ENCODE measurements around the gene PARP12. TPM values are rescaled to one million over a fixed set of nuclear protein-coding genes. Genes with fewer than 3 reads are reported as not detected.

The PARP12 gene
- total and polyA plus RNA-seq, 2 of the 13 experiments (the other 11 are each of a cell fraction or from before 2014, with no cell fraction given): 15.5 to 35.2 TPM

- Histone ChIP-seq H3K4me3 (replicated peaks in 1 of 3; ENCODE audit: insufficient read depth in 1 of 3, low read depth in 2 of 3, low read length in 3 of 3) (peak overlapping the region; percentile 33 to 51 (median 38); a peak in 5 of 6 replicates), H3K36me3 (replicated peaks in 1 of 2; ENCODE audit: control insufficient read depth in 1 of 2, insufficient read depth in 2 of 2, low read length in 2 of 2) (no peaks in the 10 kb centered on the region), H3K9me3 (ENCODE audit: low read length) (no peaks in the 10 kb centered on the region), H4K20me1 (ENCODE audit: insufficient read depth, low read length) (no peaks in the 10 kb centered on the region), H3K27ac (ENCODE audit: extremely low read length, insufficient read depth, low read length) (no peak overlapping the region), H3K79me2 (ENCODE audit: insufficient read depth, low read length) (no peaks in the 10 kb centered on the region), H3K4me2 (ENCODE audit: low read depth, low read length) (peak overlapping the region; percentile 48), H3K4me1 (ENCODE audit: insufficient read depth, low read length) (no peaks in the 10 kb centered on the region), H3K27me3 (ENCODE audit: control insufficient read depth in 1 of 2, insufficient read depth in 2 of 2, low read length in 2 of 2) (peaks cover 0 to 8% of the 10 kb centered on the region in 2 experiments; a peak in 1 of 5 replicates), H2AFZ (ENCODE audit: low read length) (peak overlapping the region; percentile 23), H3K9ac (ENCODE audit: insufficient read depth, low read depth, low read length) (peak overlapping the region; percentile 56; the same call in 1 of the 2 replicates)
- DNase-seq (ENCODE audit: low spot score) (peak; percentile 15), FAIRE-seq (no peak), ATAC-seq (peak; percentile 39)
- CTCF ChIA-PET (ENCODE audit: low intra/inter-chr PET ratio, low total read pairs): no interaction called here
- BruUV-seq (replicated peaks): TSS peak; percentile 88
- in situ Hi-C loops (cut with HindIII; ENCODE audit: extremely low pct_ligation_motif_present, low pct_unique_long_range_greater_than_20kb): no loop called here
- POLR2A ChIA-PET: interaction anchor here (0.6 to 0.7 kb wide), 2 partner anchors 10 to 29 kb away, joined by 3 read pairs; no protein-coding TSS in a partner anchor
- WGBS (ENCODE audit: low lambda C conversion rate): 21% methylated on average over 16 of the region's 17 CpGs
- intact Hi-C loops (cut with micrococcal nuclease; ENCODE audit: unreplicated experiment): no loop called here
- TF ChIP-seq CENPT (CRISPR knock-in tag; IDR thresholded peaks at IDR 0.05; ENCODE audit: low read depth) (no peak), ZNF232 (CRISPR knock-in tag; IDR thresholded peaks at IDR 0.05; ENCODE audit: borderline replicate concordance) (no peak), POLR2A (IDR thresholded peaks at IDR 0.05; ENCODE audit: insufficient read depth in 1 of 2, low read depth in 2 of 2, low read length in 2 of 2) (0 out of 4 replicates have a peak, but pooled peaks have one; percentile 35 to 41), KMT2A (CRISPR knock-in tag; IDR thresholded peaks at IDR 0.05) (no peak), THAP11 (CRISPR knock-in tag; IDR thresholded peaks at IDR 0.05) (peak; percentile 14; the same call in 1 of the 2 replicates), PHF8 (CRISPR knock-in tag; IDR thresholded peaks at IDR 0.05) (peak; percentile 51; the same call in 1 of the 2 replicates), ZNF18 (CRISPR knock-in tag; IDR thresholded peaks at IDR 0.05; ENCODE audit: insufficient replicate concordance) (no peak), ATF7-NPFF (CRISPR knock-in tag; IDR thresholded peaks at IDR 0.05; ENCODE audit: low read depth) (no peak), ZNF609 (CRISPR knock-in tag; IDR thresholded peaks at IDR 0.05; ENCODE audit: borderline replicate concordance) (no peak), ZKSCAN8 (CRISPR knock-in tag; IDR thresholded peaks at IDR 0.05; ENCODE audit: borderline replicate concordance) (no peak), ZNF430 (CRISPR knock-in tag; IDR thresholded peaks at IDR 0.05) (no peak), SAP130 (CRISPR knock-in tag; IDR thresholded peaks at IDR 0.05; ENCODE audit: low read depth) (peak; percentile 23; the same call in 1 of the 2 replicates), WIZ (CRISPR knock-in tag; IDR thresholded peaks at IDR 0.05) (no peak), CHCHD3 (CRISPR knock-in tag; IDR thresholded peaks at IDR 0.05) (no peak), ZNF572 (CRISPR knock-in tag; IDR thresholded peaks at IDR 0.05) (no peak), ETS1 (CRISPR knock-in tag; IDR thresholded peaks at IDR 0.05) (no peak), ZFX (CRISPR knock-in tag; IDR thresholded peaks at IDR 0.05; ENCODE audit: low read depth) (peak; percentile 34; the same call in 1 of the 2 replicates)
These were observed 85.7 kb downstream of the PARP12 start for GRCh38 chr7:139976838-139977656.
